CD4-positive, alpha-beta memory T cell (primary cell): ENCODE measurements around the gene RNASEH1. TPM values are rescaled to one million over a fixed set of nuclear protein-coding genes. Genes with fewer than 3 reads are reported as not detected.
A peak's percentile ranks its signal among the peaks of the same experiment; 100 is the strongest.

Experiments
- CTCF ChIA-PET: fragments of 350-600 bp; sonication (Branson Sonifier 250); formaldehyde crosslinking; loops from one replicate; lab custom pipeline; 2021; ENCODE audit warnings: inconsistent platforms; ENCODE audit not compliant: partially characterized antibody; lab: Charles Lee
- POLR2A ChIA-PET: fragments of 350-600 bp; sonication (Branson Sonifier 250); formaldehyde crosslinking; loops from one replicate; lab custom pipeline; 2021; ENCODE audit not compliant: partially characterized antibody; lab: Charles Lee
- DNase-seq, 5 donors: peaks; one replicate each; pipeline versions ENCODE4 v3.0.0 to v3.0.0-alpha.2; 2020 to 2022; ENCODE audit warnings: mixed read lengths in 1 of 5
- H3K27ac ChIP-seq: one replicate; pipeline ENCODE4 v1.7.0; 2013; ENCODE audit warnings: low read depth, low read length
- H3K27me3 ChIP-seq: 2 replicates; pipeline ENCODE4 v1.7.0; 2013; ENCODE audit warnings: mild to moderate bottlenecking, low read length, moderate library complexity; ENCODE audit not compliant: insufficient read depth
- H3K36me3 ChIP-seq: 2 replicates; pipeline ENCODE4 v1.7.0; 2013; ENCODE audit warnings: mild to moderate bottlenecking, low read length, moderate library complexity; ENCODE audit not compliant: insufficient read depth
- H3K4me1 ChIP-seq: 2 replicates; pipeline ENCODE4 v1.7.0; 2013; ENCODE audit warnings: mild to moderate bottlenecking, low read length, moderate library complexity; ENCODE audit not compliant: insufficient read depth
- H3K4me3 ChIP-seq, 2 donors: one replicate each; pipeline ENCODE4 v1.7.0; 2013; ENCODE audit warnings: low read length in 2 of 2, mild to moderate bottlenecking in 1 of 2
- H3K9me3 ChIP-seq, 2 donors: one replicate each; pipeline ENCODE4 v1.7.0; 2013; ENCODE audit warnings: low read length in 2 of 2, control low read depth in 1 of 2; ENCODE audit not compliant: control insufficient read depth in 1 of 2
- H3K27ac Mint-ChIP-seq, 7 donors: one replicate each; pipeline ENCODE4 v1.8.0; 2020 to 2021; ENCODE audit warnings: mixed read lengths in 7 of 7, mild to moderate bottlenecking in 6 of 7, inconsistent platforms in 3 of 7, moderate library complexity in 3 of 7
- H3K27me3 Mint-ChIP-seq, 2 donors: one replicate each; pipeline ENCODE4 v1.8.0; 2020 to 2021; ENCODE audit warnings: mixed read lengths in 2 of 2
- H3K36me3 Mint-ChIP-seq, 2 donors: one replicate each; pipeline ENCODE4 v1.8.0; 2020 to 2021; ENCODE audit warnings: mixed read lengths in 2 of 2, inconsistent platforms in 1 of 2, mild to moderate bottlenecking in 1 of 2
- H3K4me1 Mint-ChIP-seq, 4 donors: one replicate each; pipeline ENCODE4 v1.8.0; 2020 to 2021; ENCODE audit warnings: mixed read lengths in 4 of 4, mild to moderate bottlenecking in 1 of 4
- H3K4me3 Mint-ChIP-seq, 8 donors: one replicate each; pipeline ENCODE4 v1.8.0; 2020 to 2021; ENCODE audit warnings: mixed read lengths in 8 of 8, mild to moderate bottlenecking in 7 of 8, moderate library complexity in 6 of 8, inconsistent platforms in 3 of 8
- H3K9me3 Mint-ChIP-seq, 8 donors: one replicate each; pipeline ENCODE4 v1.8.0; 2020 to 2021; ENCODE audit warnings: mixed read lengths in 8 of 8, mild to moderate bottlenecking in 5 of 8, inconsistent platforms in 3 of 8, moderate library complexity in 1 of 8
- intact Hi-C: fragments of 100-400 bp; cut with micrococcal nuclease; formaldehyde crosslinking; loops from one replicate; pipeline ENCODE4 v1.15.1; 2023
- polyA plus RNA-seq, 2 donors: library from polyadenylated mRNA; unstranded; fragments of 300-500 nt; fragmentation: Illumina TruSeq; gene quantifications; one replicate each; pipeline ENCODE4 v1.2.3, GENCODE V29; 2021
- total RNA-seq, 2 experiments: library from RNA; stranded (reverse); gene quantifications; one replicate each; pipeline ENCODE4 v1.2.3, GENCODE V29; 2021

The RNASEH1 gene
- total and polyA plus RNA-seq, 4 experiments from 2014 or later = 22.0 to 43.1 (median 27.3) TPM

- Histone ChIP-seq H3K27me3 (no peaks in the 10 kb centered on the region), H3K4me1 (no peaks in the 10 kb centered on the region), H3K4me3 (no peak overlapping the region), H3K27ac (no peak overlapping the region), H3K36me3 (peaks cover 2% of the 10 kb centered on the region), H3K9me3 (no peaks in the 10 kb centered on the region)
- Mint-ChIP-seq H3K36me3 (peaks cover 23 to 24% of the 10 kb centered on the region in 2 donors), H3K27ac (no peak overlapping the region), H3K4me3 (no peak overlapping the region), H3K4me1 (no peaks in the 10 kb centered on the region), H3K9me3 (no peaks in the 10 kb centered on the region), H3K27me3 (no peaks in the 10 kb centered on the region)
- no peak for DNase-seq
- ChIA-PET POLR2A (no interaction called here), CTCF (interaction anchor here (1.2 kb wide), 1 partner anchor 10 kb away, joined by 4 read pairs; no protein-coding TSS in a partner anchor)
- intact Hi-C loops = no loop called here
Measured at GRCh38 chr2:3587021-3587420, 28.9 kb upstream of the RNASEH1 start.

GRCh38 chr2:3586220-3586619, 28.1 kb upstream of the RNASEH1 start:
- POLR2A ChIA-PET = interaction anchor here (1.5 kb wide), 1 partner anchor 28 kb away, joined by 3 read pairs; the partner anchor contains the start of gene RNASEH1
- Mint-ChIP-seq H3K27ac (no peak overlapping the region), H3K36me3 (peaks cover 31 to 32% of the 10 kb centered on the region in 2 donors), H3K4me3 (no peak overlapping the region), H3K27me3 (no peaks in the 10 kb centered on the region), H3K4me1 (no peaks in the 10 kb centered on the region), H3K9me3 (no peaks in the 10 kb centered on the region)
- Histone ChIP-seq H3K9me3 (no peaks in the 10 kb centered on the region), H3K27ac (no peak overlapping the region), H3K36me3 (peaks cover 10% of the 10 kb centered on the region), H3K4me3 (no peak overlapping the region), H3K4me1 (no peaks in the 10 kb centered on the region), H3K27me3 (no peaks in the 10 kb centered on the region)
- DNase-seq = no peak
- intact Hi-C loops = no loop called here
- CTCF ChIA-PET = interaction anchor here (1.2 kb wide), 1 partner anchor 11 kb away, joined by 4 read pairs; no protein-coding TSS in a partner anchor

- Mint-ChIP-seq H3K27ac (peak overlapping the region in 1 of 7 donors; percentile 41), H3K9me3 (no peaks in the 10 kb centered on the region), H3K4me3 (no peak overlapping the region), H3K27me3 (no peaks in the 10 kb centered on the region), H3K36me3 (peaks cover 36 to 39% of the 10 kb centered on the region in 2 donors), H3K4me1 (peaks cover 0 to 1% (median under 1%) of the 10 kb centered on the region in 4 donors)
- H3K27me3 ChIP-seq = no peaks in the 10 kb centered on the region
- no peak overlapping the region for H3K4me3 ChIP-seq
- no peak for DNase-seq
- CTCF ChIA-PET = interaction anchor here (1.2 kb wide), 1 partner anchor 11 kb away, joined by 4 read pairs; no protein-coding TSS in a partner anchor
- no peaks in the 10 kb centered on the region for H3K4me1 ChIP-seq
- H3K9me3 ChIP-seq = no peaks in the 10 kb centered on the region
- no peak overlapping the region for H3K27ac ChIP-seq
- peaks cover 16% of the 10 kb centered on the region for H3K36me3 ChIP-seq
- intact Hi-C loops = no loop called here
- POLR2A ChIA-PET = interaction anchor here (1.4 to 1.5 kb wide), 2 partner anchors 9 to 27 kb away, joined by 3 read pairs; partner anchors contain the start of gene RNASEH1
Measured at GRCh38 chr2:3585261-3586109, 27.4 kb upstream of the RNASEH1 start.

- no peaks in the 10 kb centered on the region for H3K9me3 Mint-ChIP-seq
- H3K4me3 Mint-ChIP-seq = no peak overlapping the region
- Histone ChIP-seq H3K4me3 (no peak overlapping the region), H3K9me3 (no peaks in the 10 kb centered on the region), H3K27me3 (no peaks in the 10 kb centered on the region), H3K36me3 (peaks cover 24% of the 10 kb centered on the region), H3K27ac (no peak overlapping the region), H3K4me1 (no peaks in the 10 kb centered on the region)
- no peak for DNase-seq
- intact Hi-C loops = no loop called here
- peaks cover 0 to 4% (median 2%) of the 10 kb centered on the region in 4 donors for H3K4me1 Mint-ChIP-seq
- peaks cover 39 to 45% of the 10 kb centered on the region in 2 donors for H3K36me3 Mint-ChIP-seq
- ChIA-PET CTCF (interaction anchor here (1.3 kb wide), 1 partner anchor 9 kb away, joined by 4 read pairs; no protein-coding TSS in a partner anchor), POLR2A (interaction anchor here (1.4 to 2.1 kb wide), 3 partner anchors 9 to 26 kb away, joined by 3 to 7 read pairs (median 3); partner anchors contain the start of gene RNASEH1)
- H3K27me3 Mint-ChIP-seq = no peaks in the 10 kb centered on the region
- H3K27ac Mint-ChIP-seq = peak overlapping the region in 3 of 7 donors; percentile 17 to 75 (median 25)
Measured at GRCh38 chr2:3584608-3585260, 26.6 kb upstream of the RNASEH1 start.

DNA sequence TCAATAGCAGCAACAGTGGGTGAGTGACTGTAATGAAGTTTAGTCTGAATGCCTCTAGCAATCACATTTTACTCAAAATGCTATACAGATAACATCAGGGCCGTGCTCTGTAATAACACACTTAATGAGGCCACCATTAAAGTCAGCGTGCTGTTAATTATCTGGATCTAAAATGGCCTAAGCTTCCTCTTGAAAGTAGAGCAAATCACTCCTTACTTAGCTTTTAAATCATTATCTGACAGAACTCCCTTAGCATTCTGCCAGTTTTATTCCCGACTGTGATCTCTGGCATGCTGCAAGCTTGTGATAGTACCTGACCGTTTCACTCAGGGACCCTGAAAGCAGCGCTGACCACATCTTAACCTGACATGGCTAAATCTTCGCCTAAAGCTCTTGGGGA, 25.9 kb upstream of the RNASEH1 start:
- Mint-ChIP-seq H3K27me3 (no peaks in the 10 kb centered on the region), H3K27ac (peak overlapping the region in 2 of 7 donors; percentile 21 to 75), H3K36me3 (peaks cover 39 to 50% of the 10 kb centered on the region in 2 donors), H3K4me1 (peaks cover 4 to 9% (median 8%) of the 10 kb centered on the region in 4 donors), H3K9me3 (peaks cover 0 to 2% (median 0%) of the 10 kb centered on the region in 8 donors), H3K4me3 (no peak overlapping the region)
- intact Hi-C loops = no loop called here
- Histone ChIP-seq H3K4me3 (no peak overlapping the region), H3K27ac (no peak overlapping the region), H3K9me3 (no peaks in the 10 kb centered on the region), H3K4me1 (peaks cover 5% of the 10 kb centered on the region), H3K27me3 (no peaks in the 10 kb centered on the region), H3K36me3 (peaks cover 29% of the 10 kb centered on the region)
- POLR2A ChIA-PET = interaction anchor here (1.4 to 2.1 kb wide), 2 partner anchors 8 to 26 kb away, joined by 3 to 7 read pairs; partner anchors contain the start of gene RNASEH1
- CTCF ChIA-PET = interaction anchor here (1.3 kb wide), 1 partner anchor 8 kb away, joined by 4 read pairs; no protein-coding TSS in a partner anchor
- DNase-seq = no peak

- peaks cover 23 to 32% (median 25%) of the 10 kb centered on the region in 4 donors for H3K4me1 Mint-ChIP-seq
Measured at GRCh38 chr2:3581367-3582262, 23.5 kb upstream of the RNASEH1 start.

More at GRCh38 chr2:3581367-3582262, 23.5 kb upstream of the RNASEH1 start:
- Mint-ChIP-seq H3K27me3 (no peaks in the 10 kb centered on the region), H3K27ac (peak overlapping the region in 5 of 7 donors; percentile 16 to 48 (median 41)), H3K4me3 (no peak overlapping the region), H3K9me3 (peaks cover 0 to 2% (median 0%) of the 10 kb centered on the region in 8 donors), H3K36me3 (peaks cover 53 to 75% of the 10 kb centered on the region in 2 donors)
- ChIA-PET POLR2A (interaction anchor here (1.1 kb wide), 1 partner anchor 23 kb away, joined by 4 read pairs; the partner anchor contains the start of gene RNASEH1), CTCF (interaction anchor here (0.6 kb wide), 1 partner anchor 70 kb away, joined by 5 read pairs; no protein-coding TSS in a partner anchor)
- Histone ChIP-seq H3K4me3 (no peak overlapping the region), H3K27me3 (no peaks in the 10 kb centered on the region), H3K9me3 (no peaks in the 10 kb centered on the region), H3K4me1 (peaks cover 30% of the 10 kb centered on the region), H3K36me3 (peaks cover 44% of the 10 kb centered on the region), H3K27ac (no peak overlapping the region)
- intact Hi-C loops = no loop called here
- DNase-seq = no peak
